Measurements from ENCODE around the gene TNS1. TPM values are rescaled to one million over a fixed set of nuclear protein-coding genes. Genes with fewer than 3 reads are reported as not detected.

The TNS1 gene
- total RNA-seq, 1 experiment from 2014 or later = 1.5 TPM

DNA sequence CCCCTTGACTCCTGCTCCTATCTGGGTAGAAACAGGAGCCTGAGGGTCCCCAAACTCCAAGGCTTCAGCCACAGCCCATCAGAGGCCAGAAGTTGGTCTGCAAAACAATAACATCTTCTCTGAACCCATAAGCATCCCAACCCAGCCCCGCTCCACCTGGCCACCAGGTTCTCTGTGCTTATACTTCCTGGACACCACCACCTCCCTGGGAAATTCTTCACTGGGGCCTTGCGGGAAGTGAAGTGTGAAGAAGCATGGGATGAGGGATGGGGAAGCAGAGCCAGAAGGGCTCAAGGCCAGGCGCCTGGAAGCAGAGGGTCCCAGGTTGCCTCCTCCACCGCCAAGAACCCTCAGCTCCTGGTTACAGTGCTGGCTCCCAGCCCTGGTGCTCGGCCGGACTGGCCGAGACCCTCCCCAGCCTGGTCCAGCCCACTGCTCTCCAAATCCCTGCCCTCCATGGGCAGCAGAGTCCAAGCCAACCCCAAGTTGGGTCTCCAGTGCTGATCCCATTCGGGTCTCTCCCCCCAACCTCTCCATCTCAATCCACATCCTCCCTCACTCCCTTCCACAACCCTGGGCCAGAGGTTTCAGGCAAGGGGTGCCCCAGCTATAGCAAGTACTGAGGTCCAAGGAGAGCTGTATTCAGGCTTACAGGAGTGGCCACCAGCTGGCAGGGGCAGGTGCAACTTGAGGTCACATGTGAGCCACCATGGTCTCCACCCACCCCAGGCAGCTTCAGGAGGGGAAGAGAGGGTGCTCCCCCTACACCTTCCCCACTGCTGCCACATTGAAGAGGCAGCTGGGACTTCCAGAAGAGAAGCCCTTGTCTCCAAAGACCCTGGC is 60.7 kb downstream of the TNS1 start:
- Histone ChIP-seq H3K9ac (ENCODE audit: low read length) (no peak overlapping the region), H3K4me1 (ENCODE audit: insufficient read depth, low read length) (no peaks in the 10 kb centered on the region), H3K4me3 (ENCODE audit: low read length) (no peak overlapping the region), H3K27me3 (ENCODE audit: low read length) (peaks cover 84% of the 10 kb centered on the region), H2AFZ (ENCODE audit: low read length) (no peak overlapping the region), H3K79me2 (ENCODE audit: low read length) (no peaks in the 10 kb centered on the region), H3K9me3 (ENCODE audit: low read length) (no peaks in the 10 kb centered on the region), H3K4me2 (ENCODE audit: low read length) (no peak overlapping the region), H3K9me2 (replicated peaks; ENCODE audit: low read length) (no peaks in the 10 kb centered on the region), H3F3A (ENCODE audit: low read length, unreplicated experiment) (no peaks in the 10 kb centered on the region), H3K27ac (ENCODE audit: low read length) (no peak overlapping the region), H3K36me3 (ENCODE audit: low read depth, low read length) (no peaks in the 10 kb centered on the region), H4K20me1 (ENCODE audit: low read length) (no peaks in the 10 kb centered on the region)
- TF ChIP-seq, protein P1, sequence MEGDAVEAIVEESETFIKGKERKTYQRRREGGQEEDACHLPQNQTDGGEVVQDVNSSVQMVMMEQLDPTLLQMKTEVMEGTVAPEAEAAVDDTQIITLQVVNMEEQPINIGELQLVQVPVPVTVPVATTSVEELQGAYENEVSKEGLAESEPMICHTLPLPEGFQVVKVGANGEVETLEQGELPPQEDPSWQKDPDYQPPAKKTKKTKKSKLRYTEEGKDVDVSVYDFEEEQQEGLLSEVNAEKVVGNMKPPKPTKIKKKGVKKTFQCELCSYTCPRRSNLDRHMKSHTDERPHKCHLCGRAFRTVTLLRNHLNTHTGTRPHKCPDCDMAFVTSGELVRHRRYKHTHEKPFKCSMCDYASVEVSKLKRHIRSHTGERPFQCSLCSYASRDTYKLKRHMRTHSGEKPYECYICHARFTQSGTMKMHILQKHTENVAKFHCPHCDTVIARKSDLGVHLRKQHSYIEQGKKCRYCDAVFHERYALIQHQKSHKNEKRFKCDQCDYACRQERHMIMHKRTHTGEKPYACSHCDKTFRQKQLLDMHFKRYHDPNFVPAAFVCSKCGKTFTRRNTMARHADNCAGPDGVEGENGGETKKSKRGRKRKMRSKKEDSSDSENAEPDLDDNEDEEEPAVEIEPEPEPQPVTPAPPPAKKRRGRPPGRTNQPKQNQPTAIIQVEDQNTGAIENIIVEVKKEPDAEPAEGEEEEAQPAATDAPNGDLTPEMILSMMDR (conservative IDR thresholded peaks at IDR 0.05; ENCODE audit: low read depth, low read length) = no peak
- TF ChIP-seq EZH2phosphoT487 (IDR thresholded peaks at IDR 0.05; ENCODE audit: borderline replicate concordance, low read length) (no peak), EZH2 (IDR thresholded peaks at IDR 0.05; ENCODE audit: low read length, unreplicated experiment) (no peak)
- intact Hi-C loops (cut with micrococcal nuclease) = no loop called here
- DNase-seq (no peak), ATAC-seq (no peak)
- POLR2A ChIA-PET (ENCODE audit: unreplicated experiment) = no interaction called here
- BruUV-seq (replicated peaks) = no TSS peak
- CTCF ChIA-PET = no interaction called here

DNA sequence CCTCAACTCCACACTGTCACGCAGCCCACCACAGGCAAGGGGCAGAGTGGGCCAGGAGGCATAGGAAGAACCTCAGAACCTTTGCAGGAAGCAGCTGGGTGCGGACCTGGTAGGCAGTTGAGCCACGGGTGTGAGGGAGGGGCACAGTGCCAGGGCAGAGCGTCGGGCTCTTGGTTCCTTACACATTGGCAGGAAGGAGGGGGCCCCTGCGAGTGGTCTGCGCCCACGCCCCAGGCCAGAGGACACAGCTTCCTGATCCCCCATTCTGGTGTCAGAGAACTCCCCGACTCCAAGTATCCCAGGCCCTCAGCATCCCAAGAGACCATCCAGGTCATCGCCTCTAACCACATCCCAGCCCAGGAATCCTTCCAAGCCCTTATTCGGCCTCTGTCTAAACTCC is 61.5 kb downstream of the TNS1 start:
- CTCF ChIA-PET = no interaction called here
- POLR2A ChIA-PET (ENCODE audit: unreplicated experiment) = no interaction called here
- H3K4me3 ChIP-seq (ENCODE audit: low read length) = no peak overlapping the region

More for the DNA sequence above, 61.5 kb downstream of the TNS1 start:
- no peak overlapping the region for H3K9ac ChIP-seq (ENCODE audit: low read length)
- intact Hi-C loops (cut with micrococcal nuclease) = no loop called here
- H3K27me3 ChIP-seq (ENCODE audit: low read length) = peaks cover 87% of the 10 kb centered on the region
- no peak overlapping the region for H2AFZ ChIP-seq (ENCODE audit: low read length)
- no peaks in the 10 kb centered on the region for H3K9me3 ChIP-seq (ENCODE audit: low read length)
- TF ChIP-seq EZH2 (IDR thresholded peaks at IDR 0.05; ENCODE audit: low read length, unreplicated experiment) = no peak
- TF ChIP-seq, protein P1 (conservative IDR thresholded peaks at IDR 0.05; ENCODE audit: low read depth, low read length) = no peak
- TF ChIP-seq EZH2phosphoT487 (IDR thresholded peaks at IDR 0.05; ENCODE audit: borderline replicate concordance, low read length) = no peak
- H4K20me1 ChIP-seq (ENCODE audit: low read length) = no peaks in the 10 kb centered on the region
- no peaks in the 10 kb centered on the region for H3K4me1 ChIP-seq (ENCODE audit: insufficient read depth, low read length)
- no peak for ATAC-seq
- H3K27ac ChIP-seq (ENCODE audit: low read length) = no peak overlapping the region
- H3K79me2 ChIP-seq (ENCODE audit: low read length) = no peaks in the 10 kb centered on the region
- H3K4me2 ChIP-seq (ENCODE audit: low read length) = no peak overlapping the region
- H3F3A ChIP-seq (ENCODE audit: low read length, unreplicated experiment) = no peaks in the 10 kb centered on the region
- H3K9me2 ChIP-seq (replicated peaks; ENCODE audit: low read length) = no peaks in the 10 kb centered on the region
- DNase-seq = no peak
- no peaks in the 10 kb centered on the region for H3K36me3 ChIP-seq (ENCODE audit: low read depth, low read length)
- no TSS peak for BruUV-seq (replicated peaks)
